Activated CD8-positive, alpha-beta memory T cell treated with anti-CD3 and anti-CD28 coated beads, Interleukin-2, amount 50 U/mL, for 4 hours (primary cell): ENCODE results near the gene CCDC92.

Experiments
- DNase-seq: peaks from one replicate; pipeline ENCODE4 v3.0.0-alpha.2; 2020

The CCDC92 gene

GRCh38 chr12:124002021-124002644 is 29.5 kb upstream of the CCDC92 start:
- no peak for DNase-seq

DNA sequence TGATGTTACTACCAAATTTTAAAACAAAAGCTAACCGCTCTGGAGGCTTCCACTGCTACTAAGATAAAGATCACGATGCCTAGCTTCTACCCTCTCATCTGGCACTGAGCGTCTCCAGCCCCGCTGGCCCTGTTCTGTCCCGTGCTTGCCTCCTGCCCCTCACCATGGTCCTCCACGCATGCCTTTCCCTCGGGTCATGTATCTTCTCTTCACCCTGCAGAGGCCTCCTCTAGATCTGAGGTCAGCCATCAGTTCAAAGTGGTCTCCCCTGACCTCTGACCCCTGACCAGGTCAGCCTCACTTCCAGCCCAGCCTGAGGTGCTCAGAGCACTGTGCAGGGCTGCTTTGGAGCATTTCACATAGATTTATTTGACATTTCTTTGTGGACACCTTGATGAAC is 28.7 kb upstream of the CCDC92 start:
- DNase-seq = no peak

DNA sequence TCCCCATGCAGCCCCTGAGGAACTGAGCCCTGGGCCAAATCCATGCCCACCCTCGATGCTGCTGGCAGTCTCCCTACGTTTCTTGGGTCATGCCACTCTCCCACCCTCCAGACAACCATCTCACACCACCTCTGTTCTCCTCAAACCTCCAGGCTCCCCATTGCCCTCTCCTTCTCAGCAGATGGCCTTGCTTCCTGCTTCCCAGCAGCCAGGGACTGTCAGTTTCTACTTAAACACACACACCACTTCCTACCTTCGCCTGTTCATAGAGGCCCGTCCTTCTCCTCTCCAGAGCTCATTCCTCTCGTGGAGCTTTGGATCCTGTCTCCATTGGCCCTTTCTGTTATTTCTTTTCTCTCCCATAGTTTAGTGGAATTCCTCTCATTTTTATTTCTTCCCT is 27.5 kb upstream of the CCDC92 start:
- no peak for DNase-seq

GRCh38 chr12:123998991-123999359 is 26.3 kb upstream of the CCDC92 start:
- DNase-seq = no peak

DNA sequence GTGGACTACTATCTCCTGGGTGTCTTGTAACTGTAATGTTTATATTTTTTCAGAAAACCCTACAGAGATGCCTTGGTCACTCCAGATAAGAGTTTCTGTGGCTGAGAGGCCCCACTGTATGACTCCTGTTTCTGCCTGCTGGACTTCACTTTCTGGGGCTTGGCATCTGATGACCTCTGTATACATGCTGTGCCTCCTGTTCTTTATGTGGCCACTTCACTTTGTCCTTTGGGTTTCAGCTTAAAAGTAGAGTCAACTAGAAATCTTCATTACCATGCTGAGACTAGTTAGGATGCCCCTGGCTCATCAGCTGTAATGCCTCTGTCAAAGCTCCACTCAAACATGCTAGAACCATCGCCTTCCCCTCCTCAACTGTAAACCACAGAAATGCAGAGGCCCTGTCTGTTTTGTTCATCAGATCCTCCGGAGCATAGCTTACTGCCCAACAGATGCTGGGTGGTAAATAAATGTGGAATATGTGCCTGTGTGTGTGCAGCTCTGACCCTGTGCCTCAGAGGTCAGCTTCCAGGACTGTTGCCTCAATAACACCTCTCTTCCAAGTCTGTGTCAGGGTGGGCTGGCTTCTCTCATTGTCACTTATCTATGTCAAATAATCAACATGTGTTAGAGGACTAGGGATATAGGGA is 25.8 kb upstream of the CCDC92 start:
- no peak for DNase-seq

DNA sequence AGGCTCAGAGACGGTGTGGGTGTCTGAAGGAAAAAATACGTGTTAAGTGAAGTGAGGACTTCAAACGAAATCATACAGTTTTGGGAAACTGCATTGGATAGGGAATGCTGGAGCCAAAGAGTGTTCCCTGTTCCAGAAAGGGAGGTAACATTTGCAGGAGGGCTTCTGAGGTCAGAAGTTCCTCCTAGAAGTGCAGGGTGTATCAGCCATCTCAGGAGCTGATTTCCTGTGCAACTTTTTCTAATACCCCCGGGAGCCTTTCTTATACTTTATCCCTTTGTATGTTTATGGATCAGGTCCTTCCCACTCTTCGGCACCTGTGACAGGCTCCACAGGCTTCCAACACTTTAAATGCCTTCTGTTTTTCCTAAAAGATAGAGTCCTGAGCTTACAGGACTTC is 25.3 kb upstream of the CCDC92 start:
- DNase-seq = no peak

GRCh38 chr12:123997033-123997822 is 24.6 kb upstream of the CCDC92 start:
- DNase-seq = no peak

GRCh38 chr12:123996581-123996980 is 23.9 kb upstream of the CCDC92 start:
- no peak for DNase-seq

DNA sequence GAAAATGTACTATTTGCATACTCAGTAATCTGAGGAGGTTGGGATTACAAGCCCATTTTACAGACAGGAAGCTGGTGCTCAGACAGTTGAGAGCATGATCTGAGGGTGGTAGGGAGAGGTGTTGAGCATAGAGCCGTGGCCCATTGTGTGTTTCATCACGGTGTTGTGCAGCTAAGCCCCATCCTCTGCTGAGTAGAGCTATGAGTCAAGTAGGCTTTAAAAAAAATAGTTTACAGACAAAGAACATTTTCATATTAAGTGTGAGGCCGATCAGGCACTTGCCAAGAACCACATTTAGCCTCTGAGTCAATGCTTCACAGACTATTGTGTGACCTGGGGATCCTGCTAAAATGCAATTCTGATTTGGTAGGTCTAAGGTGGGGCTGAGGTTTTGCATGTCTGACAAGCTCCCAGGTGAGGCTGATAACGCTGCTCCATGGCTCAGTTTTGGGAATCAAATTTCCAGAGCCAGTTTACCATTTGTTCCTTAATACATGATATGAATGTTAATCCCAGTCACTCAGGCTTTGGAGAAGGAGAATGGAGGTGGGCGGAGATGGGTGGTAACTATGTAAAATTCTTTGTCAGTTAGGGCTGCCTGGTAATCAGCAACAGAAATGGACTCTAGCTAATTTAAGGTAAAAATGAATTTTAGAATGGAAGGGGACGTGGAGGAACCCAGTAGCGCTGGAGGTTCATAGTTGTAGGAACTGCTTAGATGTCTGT is 22.6 kb upstream of the CCDC92 start:
- DNase-seq = no peak

GRCh38 chr12:123992118-123992825 is 19.6 kb upstream of the CCDC92 start:
- no peak for DNase-seq

GRCh38 chr12:123991372-123991951 is 18.8 kb upstream of the CCDC92 start:
- no peak for DNase-seq

DNA sequence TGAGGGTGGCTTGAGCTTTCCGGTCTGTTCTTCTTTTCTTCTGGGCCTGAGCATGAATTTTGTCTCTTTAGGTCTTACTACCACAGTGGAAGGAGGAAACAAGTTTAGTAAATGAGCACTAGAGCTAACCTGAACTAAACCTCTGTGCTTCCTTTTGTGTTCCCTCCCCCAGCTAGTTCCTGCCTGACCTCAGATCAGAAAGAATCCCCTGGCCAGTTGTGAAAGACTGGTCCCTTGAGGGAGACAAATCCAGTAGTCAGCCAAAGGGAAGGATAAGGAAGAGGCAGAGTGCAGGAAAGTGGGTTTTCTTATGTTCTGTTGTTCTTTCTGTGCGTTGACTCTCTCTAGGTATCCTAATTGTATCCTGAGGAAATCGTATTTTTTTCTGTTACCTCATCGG is 17.9 kb upstream of the CCDC92 start:
- no peak for DNase-seq

DNA sequence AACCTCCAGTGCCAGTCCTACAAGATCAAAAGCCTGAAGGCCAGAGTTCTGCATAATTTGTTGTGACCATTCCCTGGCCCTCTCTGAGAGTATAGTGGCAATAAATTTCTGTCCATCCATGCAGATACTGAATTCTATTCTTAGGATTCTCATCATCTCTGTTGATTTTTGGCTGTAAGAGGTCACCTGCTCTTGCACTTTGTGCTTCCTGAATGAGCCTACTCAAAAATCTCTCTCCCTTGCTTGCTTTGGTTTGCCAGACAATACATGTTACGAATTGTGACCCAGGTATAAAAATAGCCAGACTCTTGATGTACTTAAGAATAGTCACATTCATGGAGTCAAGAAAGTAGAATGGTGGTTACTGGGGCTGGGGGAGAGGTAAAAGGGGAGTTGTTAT is 17.1 kb upstream of the CCDC92 start:
- no peak for DNase-seq

- no peak for DNase-seq
These were observed 16.5 kb upstream of the CCDC92 start for GRCh38 chr12:123989168-123989567.

DNA sequence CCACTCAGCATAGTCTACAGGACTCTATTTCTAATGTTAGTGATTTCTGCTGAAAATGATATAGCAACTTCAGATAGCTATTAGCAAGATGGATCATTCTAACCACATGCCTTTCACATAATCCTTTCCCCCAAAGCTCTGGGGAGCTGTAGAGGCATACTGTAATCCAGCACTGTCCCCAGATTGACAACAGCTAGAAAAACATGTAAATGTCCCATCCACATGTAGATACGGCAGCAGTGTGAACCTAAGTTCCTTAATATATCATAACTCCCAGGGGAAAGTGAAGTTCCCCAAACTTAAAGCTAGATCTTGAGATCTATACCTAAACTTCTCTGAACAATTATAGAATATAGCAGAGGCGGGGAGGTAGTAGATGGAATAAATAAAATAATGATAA is 14.4 kb upstream of the CCDC92 start:
- no peak for DNase-seq

DNA sequence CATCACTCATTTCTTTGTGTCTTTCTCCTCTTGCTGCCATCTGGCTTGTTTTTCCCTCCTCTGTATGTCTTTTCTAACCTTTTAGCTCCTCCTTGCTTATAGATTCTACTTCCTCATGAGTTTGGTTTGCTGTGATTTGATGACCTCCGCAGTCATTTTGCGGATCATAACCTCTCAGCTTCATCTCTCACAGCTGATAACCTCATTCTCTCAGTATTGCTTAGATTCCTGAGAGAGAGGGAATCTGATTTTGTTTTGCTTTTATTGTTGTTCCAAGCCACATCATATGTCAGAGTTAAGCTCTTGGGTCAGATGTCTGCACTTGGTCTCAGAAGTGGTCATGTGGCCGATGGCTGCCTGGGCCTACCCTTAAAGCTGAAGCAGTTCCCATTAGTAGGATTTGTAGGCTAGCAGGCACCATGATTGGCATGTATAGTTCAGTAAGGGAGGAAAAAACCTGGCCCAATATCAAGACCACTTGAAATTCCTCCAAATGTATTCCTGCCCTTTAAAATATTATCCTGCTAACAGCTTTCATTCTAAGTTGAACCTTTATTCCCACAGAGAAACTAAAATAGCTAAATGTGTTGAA is 13.8 kb upstream of the CCDC92 start:
- no peak for DNase-seq

DNA sequence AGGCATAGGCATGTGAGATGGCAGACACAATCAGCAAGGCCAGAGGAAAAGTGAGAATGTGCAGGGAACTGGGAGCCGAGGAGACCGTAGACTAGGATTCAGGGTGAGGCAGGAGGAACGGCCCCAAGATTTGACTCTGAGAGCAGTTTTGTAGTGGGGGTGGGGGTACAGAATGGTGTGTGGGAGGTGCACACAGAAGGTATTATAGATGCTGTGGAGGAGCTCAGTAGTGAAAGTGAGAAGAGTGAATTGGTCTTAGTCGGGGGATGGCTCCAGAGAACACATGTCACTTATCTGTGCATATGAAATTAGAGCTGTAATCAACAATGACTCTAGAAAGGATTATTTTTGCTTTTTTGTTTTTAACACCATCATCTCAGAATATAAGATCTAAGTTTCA is 12.3 kb upstream of the CCDC92 start:
- DNase-seq = no peak

DNA sequence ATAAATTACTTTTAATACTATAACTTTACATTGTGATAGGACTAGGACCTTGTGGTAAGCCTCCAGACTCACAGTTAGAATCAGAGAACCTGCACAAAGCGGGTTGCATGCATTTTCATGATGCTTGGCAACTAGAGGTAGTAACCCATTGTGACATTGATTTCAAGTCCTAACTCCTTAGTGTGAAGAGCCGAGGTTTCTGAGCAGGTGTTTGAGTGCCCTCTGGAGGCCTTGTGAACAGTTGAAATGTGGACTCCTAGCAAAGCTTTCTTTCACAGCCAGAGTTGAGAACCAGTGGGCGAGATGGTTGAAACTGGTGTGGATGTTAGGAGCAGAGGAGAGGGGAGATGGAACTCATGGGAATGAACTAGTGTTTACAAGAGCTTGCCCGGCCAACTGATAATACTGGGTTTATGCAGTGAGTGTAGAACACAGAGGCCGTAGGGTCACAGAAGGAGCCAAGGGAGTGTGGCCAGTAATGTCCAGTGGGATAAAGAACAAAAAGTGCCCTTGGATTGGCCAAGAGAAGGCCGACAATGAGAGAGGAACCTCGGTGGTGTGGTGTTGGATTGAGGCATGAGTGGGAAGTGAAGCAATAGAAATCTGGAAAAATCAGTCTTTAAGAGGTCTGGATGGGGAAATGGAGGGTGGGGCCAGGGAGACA is 11.3 kb upstream of the CCDC92 start:
- DNase-seq = peak; percentile 41

GRCh38 chr12:123982269-123982668 is 9.6 kb upstream of the CCDC92 start:
- DNase-seq = no peak

DNA sequence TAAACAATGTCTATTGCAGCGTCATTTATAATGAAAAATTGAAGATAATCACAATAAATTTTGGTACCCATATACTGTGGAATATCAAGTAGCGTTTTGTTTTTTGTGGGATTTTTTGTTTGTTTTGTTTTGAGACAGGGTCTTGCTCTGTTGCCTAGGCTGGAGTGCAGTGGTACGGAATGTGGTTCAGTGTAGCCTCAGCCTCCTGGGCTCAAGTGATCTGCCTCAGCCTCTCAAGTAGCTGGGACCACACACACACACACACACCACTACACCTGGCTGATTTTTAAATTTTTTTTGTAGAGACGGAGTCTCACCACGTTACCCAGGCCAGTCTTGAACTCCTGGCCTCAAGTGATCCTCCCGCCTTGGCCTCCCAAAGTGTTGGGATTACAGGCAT is 6.9 kb upstream of the CCDC92 start:
- DNase-seq = no peak

DNA sequence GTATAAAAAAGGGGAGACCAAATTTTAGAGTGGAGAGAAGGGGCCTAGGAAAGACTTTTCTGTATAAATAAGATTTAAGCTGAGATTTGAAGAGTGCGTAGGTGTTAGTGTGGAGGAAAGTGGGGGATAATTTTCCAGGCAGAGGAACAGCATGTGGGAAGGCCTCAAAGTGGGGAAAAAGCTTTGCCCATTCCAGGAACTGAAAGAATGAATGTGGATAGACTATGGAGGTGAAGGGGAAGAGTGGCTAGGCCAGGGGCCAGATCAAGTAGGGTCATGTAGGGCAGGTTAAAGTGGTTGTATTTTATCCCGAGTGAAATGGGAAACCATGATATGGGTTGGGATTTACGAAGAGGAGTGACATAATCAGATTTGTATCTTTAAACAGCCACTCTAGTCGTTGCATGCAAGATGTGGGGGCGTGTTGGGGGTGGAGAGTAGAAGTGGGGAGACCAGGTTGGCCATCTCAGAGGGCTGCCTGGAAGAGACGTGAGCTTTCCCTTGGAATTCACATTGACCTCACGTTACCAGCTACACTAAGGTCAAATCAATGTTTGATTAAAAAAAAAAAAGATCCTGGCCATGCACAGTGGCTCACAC is 3.7 kb upstream of the CCDC92 start:
- DNase-seq = no peak
